RWPE1 (cell line): ENCODE data around the gene GCHFR.
A peak's percentile ranks its signal among the peaks of the same experiment; 100 is the strongest.

Experiments used
- CTCF ChIA-PET: fragments of 350-600 bp; sonication (Branson Sonifier 250); formaldehyde crosslinking; extraction: SDS; loops from one replicate; lab custom pipeline; 2021; lab: Yijun Ruan, JAX
- POLR2A ChIA-PET: fragments of 400-600 bp; formaldehyde crosslinking; extraction: SDS; loops from one replicate; lab custom pipeline; 2020; ENCODE audit warnings: antibody characterized with exemption; ENCODE audit not compliant: low non-redundant PET; lab: Yijun Ruan, JAX
- DNase-seq: peaks from one replicate; pipeline ENCODE4 v3.0.0; 2012; ENCODE audit warnings: low spot score
- H3K27ac ChIP-seq: fragments of 450-650 bp; 2 replicates; pipeline ENCODE4 v1.5.1; 2017
- CTCF ChIP-seq: fragments of 450-650 bp; conservative IDR thresholded peaks from 2 replicates; pipeline ENCODE4 v1.5.1; 2017; ENCODE audit warnings: low read depth, mild to moderate bottlenecking

Gene GCHFR

GRCh38 chr15:40787344-40787841 is 23.5 kb downstream of the GCHFR start:
- H3K27ac ChIP-seq: peak overlapping the region; percentile 76
- TF ChIP-seq CTCF: no peak
- CTCF ChIA-PET: interaction anchor here (0.6 to 1.6 kb wide), 2 partner anchors 10 to 466 kb away, joined by 3 to 4 read pairs; no protein-coding TSS in a partner anchor
- POLR2A ChIA-PET: interaction anchor here (0.9 kb wide), 1 partner anchor 20 kb away, joined by 3 read pairs; no protein-coding TSS in a partner anchor
- peak; percentile 93 for DNase-seq

GRCh38 chr15:40787991-40788390 is 24.1 kb downstream of the GCHFR start:
- POLR2A ChIA-PET: interaction anchor here (0.9 kb wide), 1 partner anchor 20 kb away, joined by 3 read pairs; no protein-coding TSS in a partner anchor

GRCh38 chr15:40789119-40789518 is 25.3 kb downstream of the GCHFR start:
- peak overlapping the region; percentile 76 for H3K27ac ChIP-seq
- ChIA-PET CTCF (interaction anchor here (0.6 to 0.7 kb wide), 2 partner anchors 28 to 110 kb away, joined by 5 to 6 read pairs; no protein-coding TSS in a partner anchor), POLR2A (no interaction called here)
- no peak for DNase-seq
- TF ChIP-seq CTCF: no peak

More at GRCh38 chr15:40787991-40788390, 24.1 kb downstream of the GCHFR start:
- CTCF ChIA-PET: interaction anchor here (0.6 to 1.6 kb wide), 2 partner anchors 11 to 467 kb away, joined by 3 to 4 read pairs; no protein-coding TSS in a partner anchor
- no peak for TF ChIP-seq CTCF
- no peak for DNase-seq
- H3K27ac ChIP-seq: peak overlapping the region; percentile 76

- H3K27ac ChIP-seq: peak overlapping the region; percentile 31; the same call in 1 of the 2 replicates
- no peak for TF ChIP-seq CTCF
- POLR2A ChIA-PET: no interaction called here
- no peak for DNase-seq
- CTCF ChIA-PET: no interaction called here
Observed at GRCh38 chr15:40789999-40790398, 26.1 kb downstream of the GCHFR start.

GRCh38 chr15:40790718-40791117 is 26.9 kb downstream of the GCHFR start:
- ChIA-PET CTCF (interaction anchor here (0.7 kb wide), 1 partner anchor 8 kb away, joined by 3 read pairs; no protein-coding TSS in a partner anchor), POLR2A (no interaction called here)
- no peak for DNase-seq
- TF ChIP-seq CTCF: no peak
- H3K27ac ChIP-seq: no peak overlapping the region; the same call in 1 of the 2 replicates

- H3K27ac ChIP-seq: peak overlapping the region; percentile 41
- DNase-seq: no peak
- ChIA-PET CTCF (interaction anchor here (0.6 to 0.7 kb wide), 3 partner anchors 57 to 407 kb away, joined by 4 to 5 read pairs (median 4); partner anchors contain the start of gene RHOV), POLR2A (interaction anchor here (0.7 kb wide), 1 partner anchor 25 kb away, joined by 7 read pairs; no protein-coding TSS in a partner anchor)
- TF ChIP-seq CTCF: no peak
Observed at GRCh38 chr15:40792394-40792793, 28.5 kb downstream of the GCHFR start.
